HAP-1 (cell line): ENCODE measurements around the gene ZNF541.

Experiments
- DNase-seq, 2 experiments: peaks; one replicate each; pipeline ENCODE4 v3.0.0-alpha.2; 2016 to 2020; ENCODE audit warnings: low spot score in 2 of 2
- H3K27me3 ChIP-seq: fragments of 250-450 bp; sonication (Bioruptor Pico); 2 replicates; pipeline ENCODE4 v1.5.1; 2020; ENCODE audit warnings: low read depth, mild to moderate bottlenecking, moderate library complexity
- H3K36me3 ChIP-seq: fragments of 250-450 bp; sonication (Bioruptor Pico); replicated peaks from 2 replicates; pipeline ENCODE4 v1.5.1; 2020; ENCODE audit warnings: mild to moderate bottlenecking
- H3K4me1 ChIP-seq: fragments of 250-450 bp; sonication (Bioruptor Pico); 2 replicates; pipeline ENCODE4 v1.5.1; 2020; ENCODE audit warnings: mild to moderate bottlenecking
- H3K4me3 ChIP-seq: fragments of 250-450 bp; sonication (Bioruptor Pico); 2 replicates; pipeline ENCODE4 v1.5.1; 2020; ENCODE audit warnings: mild to moderate bottlenecking, moderate library complexity
- H3K9me3 ChIP-seq: fragments of 250-450 bp; sonication (Bioruptor Pico); 2 replicates; pipeline ENCODE4 v1.5.1; 2020; ENCODE audit warnings: mild to moderate bottlenecking, moderate library complexity
- in situ Hi-C: fragments of 300-500 bp; cut with MboI; formaldehyde crosslinking; loops from 3 replicates; pipeline ENCODE4 v1.14.3; 2020; ENCODE audit warnings: low sequenced_read_pairs, inconsistent platforms, mixed read lengths

Gene ZNF541

DNA sequence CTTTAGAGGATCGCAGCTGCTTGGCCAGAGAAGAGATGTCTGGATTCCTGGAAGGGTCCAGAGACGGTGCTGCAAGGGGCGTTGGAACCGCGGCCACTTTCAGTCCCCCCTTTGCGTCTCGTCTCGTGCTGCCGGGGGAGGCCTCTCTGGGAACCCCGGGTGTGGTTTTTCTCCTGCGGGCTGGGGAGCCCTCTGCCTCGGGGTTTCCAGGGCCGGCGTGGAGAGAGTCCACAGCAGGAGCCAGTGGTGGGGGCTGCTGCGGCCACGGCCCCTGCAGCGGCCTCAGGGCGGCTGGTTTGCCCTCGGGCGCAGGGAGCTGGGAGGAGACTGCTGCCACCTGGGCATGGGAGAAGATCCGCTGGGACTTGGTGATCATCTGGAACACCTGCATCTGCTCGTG lies 28.5 kb downstream of the ZNF541 start:
- H3K27me3 ChIP-seq = no peaks in the 10 kb centered on the region
- no peaks in the 10 kb centered on the region for H3K9me3 ChIP-seq
- H3K4me3 ChIP-seq = no peak overlapping the region
- no peak for DNase-seq
- in situ Hi-C loops = no loop called here
- no peaks in the 10 kb centered on the region for H3K36me3 ChIP-seq
- peaks cover 4% of the 10 kb centered on the region for H3K4me1 ChIP-seq

DNA sequence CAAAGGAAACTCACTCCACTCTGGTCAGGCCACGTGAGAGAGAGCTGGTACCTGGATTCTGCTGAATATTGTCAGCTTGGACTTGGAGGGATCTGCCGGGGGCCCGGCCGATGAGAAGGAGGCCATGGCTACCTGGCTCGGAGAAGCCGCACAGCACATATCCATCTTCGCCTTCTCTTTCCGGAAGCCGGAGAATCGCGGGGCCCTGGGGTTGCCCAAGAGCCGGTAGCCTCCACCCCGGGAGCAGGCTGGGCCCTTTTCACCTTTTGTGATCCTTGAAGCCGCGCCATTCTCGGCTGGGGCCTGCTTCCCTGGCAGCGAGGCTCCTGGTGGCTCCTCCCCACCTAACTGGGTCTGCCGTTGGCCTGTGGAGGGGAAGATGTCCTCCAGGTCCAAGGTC lies 28.9 kb downstream of the ZNF541 start:
- no peak for DNase-seq
- Histone ChIP-seq H3K9me3 (no peaks in the 10 kb centered on the region), H3K36me3 (no peaks in the 10 kb centered on the region), H3K4me1 (peaks cover 4% of the 10 kb centered on the region), H3K27me3 (no peaks in the 10 kb centered on the region), H3K4me3 (no peak overlapping the region)
- in situ Hi-C loops = no loop called here

- H3K36me3 ChIP-seq = no peaks in the 10 kb centered on the region
- H3K4me3 ChIP-seq = no peak overlapping the region
- H3K27me3 ChIP-seq = no peaks in the 10 kb centered on the region
- no peaks in the 10 kb centered on the region for H3K9me3 ChIP-seq
- in situ Hi-C loops = no loop called here
- no peak for DNase-seq
- H3K4me1 ChIP-seq = peaks cover 4% of the 10 kb centered on the region
Measured at GRCh38 chr19:47542030-47542475, 30.9 kb downstream of the ZNF541 start.

- in situ Hi-C loops = no loop called here
- Histone ChIP-seq H3K4me1 (peaks cover 4% of the 10 kb centered on the region; the same call in 1 of the 2 replicates), H3K27me3 (no peaks in the 10 kb centered on the region), H3K36me3 (no peaks in the 10 kb centered on the region), H3K4me3 (no peak overlapping the region), H3K9me3 (no peaks in the 10 kb centered on the region)
- no peak for DNase-seq
Measured at GRCh38 chr19:47541518-47541917, 31.4 kb downstream of the ZNF541 start.

DNA sequence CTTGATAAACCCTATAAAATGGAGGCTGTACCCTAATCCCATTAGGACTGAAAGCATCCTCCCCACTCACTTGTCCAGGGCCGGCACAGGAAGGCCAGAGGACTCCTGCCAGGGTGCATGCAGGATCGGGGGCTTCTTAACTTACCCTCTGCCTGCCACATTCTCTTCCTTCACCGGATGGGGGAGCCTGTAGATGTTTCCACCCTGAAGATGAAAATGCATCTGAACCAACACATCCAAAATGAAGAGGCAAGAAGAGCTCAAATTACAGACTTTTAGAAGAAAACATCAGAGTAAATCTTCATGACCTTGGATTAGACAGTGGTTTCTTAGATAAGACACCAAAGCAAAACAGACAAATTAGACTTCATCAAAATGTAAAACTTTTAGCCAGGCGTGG lies 32.2 kb downstream of the ZNF541 start:
- Histone ChIP-seq H3K27me3 (no peaks in the 10 kb centered on the region), H3K9me3 (no peaks in the 10 kb centered on the region), H3K4me1 (peaks cover 4% of the 10 kb centered on the region; the same call in 1 of the 2 replicates), H3K4me3 (no peak overlapping the region), H3K36me3 (no peaks in the 10 kb centered on the region)
- peak; percentile 49 to 60 for DNase-seq
- in situ Hi-C loops = no loop called here

GRCh38 chr19:47539747-47540311 lies 33.1 kb downstream of the ZNF541 start:
- Histone ChIP-seq H3K36me3 (no peaks in the 10 kb centered on the region), H3K27me3 (no peaks in the 10 kb centered on the region), H3K4me3 (no peak overlapping the region), H3K9me3 (no peaks in the 10 kb centered on the region), H3K4me1 (peaks cover 4% of the 10 kb centered on the region; the same call in 1 of the 2 replicates)
- in situ Hi-C loops = no loop called here
- DNase-seq = no peak

DNA sequence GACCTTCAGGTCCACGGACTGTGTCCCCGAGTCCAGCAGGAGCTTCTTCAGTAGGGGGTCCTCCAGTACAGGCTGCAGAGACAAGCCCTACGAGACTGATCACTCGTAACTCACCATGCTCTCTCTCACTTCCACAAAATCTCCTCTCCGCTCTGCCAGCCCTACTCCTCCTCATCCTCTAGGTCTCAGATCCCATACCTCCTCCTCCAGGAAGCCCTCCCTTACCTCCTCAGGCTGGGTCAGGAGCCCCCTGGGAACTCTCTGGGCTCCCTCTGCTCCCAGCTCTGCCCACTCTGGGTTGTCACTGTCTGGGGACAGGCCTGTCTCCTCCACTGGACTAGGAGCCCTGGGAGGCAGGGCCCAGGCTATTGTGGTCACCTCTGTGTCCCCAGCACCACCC lies 34.1 kb downstream of the ZNF541 start:
- no peaks in the 10 kb centered on the region for H3K27me3 ChIP-seq
- no peaks in the 10 kb centered on the region for H3K36me3 ChIP-seq
- in situ Hi-C loops = no loop called here
- H3K4me1 ChIP-seq = peaks cover 4% of the 10 kb centered on the region; the same call in 1 of the 2 replicates
- no peak overlapping the region for H3K4me3 ChIP-seq
- no peaks in the 10 kb centered on the region for H3K9me3 ChIP-seq
- no peak for DNase-seq

DNA sequence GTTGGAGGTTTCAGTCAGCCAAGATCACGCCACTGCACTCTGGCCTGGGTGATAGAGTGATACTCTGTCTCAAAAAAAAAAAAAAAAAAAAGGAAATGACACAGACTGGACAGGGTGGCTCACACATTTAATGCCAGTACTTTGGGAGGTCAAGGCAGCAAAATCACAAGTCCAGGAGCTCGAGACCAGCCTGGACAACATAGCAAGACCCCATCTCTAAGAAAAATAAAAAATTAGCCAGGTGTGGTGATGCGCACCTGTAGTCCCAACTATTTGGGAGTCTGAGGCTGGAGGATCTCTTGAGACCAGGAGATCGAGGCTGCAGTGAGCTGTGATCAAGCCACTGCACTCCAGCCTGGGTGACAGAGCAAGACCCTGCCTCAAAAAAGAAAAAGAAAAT lies 35.5 kb downstream of the ZNF541 start:
- Histone ChIP-seq H3K4me1 (peaks cover 4% of the 10 kb centered on the region; the same call in 1 of the 2 replicates), H3K36me3 (no peaks in the 10 kb centered on the region), H3K27me3 (no peaks in the 10 kb centered on the region), H3K9me3 (no peaks in the 10 kb centered on the region), H3K4me3 (no peak overlapping the region)
- DNase-seq = no peak
- in situ Hi-C loops = no loop called here

GRCh38 chr19:47534628-47535027 lies 38.3 kb downstream of the ZNF541 start:
- H3K27me3 ChIP-seq = no peaks in the 10 kb centered on the region; the same call in 1 of the 2 replicates
- no peaks in the 10 kb centered on the region for H3K36me3 ChIP-seq
- no peaks in the 10 kb centered on the region for H3K4me1 ChIP-seq
- no peak for DNase-seq
- in situ Hi-C loops = no loop called here
- no peaks in the 10 kb centered on the region for H3K9me3 ChIP-seq
- H3K4me3 ChIP-seq = no peak overlapping the region

- Histone ChIP-seq H3K27me3 (no peaks in the 10 kb centered on the region; the same call in 1 of the 2 replicates), H3K9me3 (no peaks in the 10 kb centered on the region), H3K4me1 (no peaks in the 10 kb centered on the region), H3K36me3 (no peaks in the 10 kb centered on the region), H3K4me3 (no peak overlapping the region)
- DNase-seq = no peak
- in situ Hi-C loops = no loop called here
Measured at GRCh38 chr19:47531640-47532387, 41.1 kb downstream of the ZNF541 start.

- Histone ChIP-seq H3K9me3 (no peaks in the 10 kb centered on the region), H3K36me3 (no peaks in the 10 kb centered on the region), H3K27me3 (no peaks in the 10 kb centered on the region; the same call in 1 of the 2 replicates), H3K4me3 (no peak overlapping the region), H3K4me1 (no peaks in the 10 kb centered on the region)
- in situ Hi-C loops = no loop called here
- no peak for DNase-seq
Measured at GRCh38 chr19:47529018-47529742, 43.8 kb downstream of the ZNF541 start.

DNA sequence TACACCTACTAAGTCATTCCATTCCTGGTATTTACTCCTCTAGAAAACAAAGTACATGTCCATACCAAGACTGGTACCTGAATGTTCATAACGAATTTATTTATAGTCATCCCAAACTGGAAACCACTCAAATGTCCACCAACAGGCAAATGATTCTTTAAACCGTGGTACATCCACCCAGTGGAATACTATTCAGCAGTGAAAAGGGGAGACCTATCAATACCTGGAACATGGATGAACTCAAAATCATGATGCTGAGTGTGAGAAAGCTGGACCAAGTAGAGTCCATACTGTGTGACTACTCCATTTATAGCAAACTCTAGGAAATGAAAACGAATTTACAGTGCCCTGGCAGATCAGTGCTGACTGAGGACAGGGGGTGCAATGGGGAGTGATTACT lies 46.1 kb downstream of the ZNF541 start:
- in situ Hi-C loops = no loop called here
- no peak for DNase-seq
- Histone ChIP-seq H3K4me1 (no peaks in the 10 kb centered on the region), H3K36me3 (no peaks in the 10 kb centered on the region), H3K9me3 (no peaks in the 10 kb centered on the region), H3K27me3 (no peaks in the 10 kb centered on the region; the same call in 1 of the 2 replicates), H3K4me3 (no peak overlapping the region)

GRCh38 chr19:47523473-47523872 lies 49.5 kb downstream of the ZNF541 start:
- Histone ChIP-seq H3K36me3 (no peaks in the 10 kb centered on the region), H3K27me3 (no peaks in the 10 kb centered on the region), H3K4me3 (no peak overlapping the region), H3K4me1 (peaks cover 6% of the 10 kb centered on the region), H3K9me3 (no peaks in the 10 kb centered on the region)
- no peak for DNase-seq
- in situ Hi-C loops = no loop called here
